ENCODE measurements around the gene OXGR1. TPM values are rescaled to one million over a fixed set of nuclear protein-coding genes. Genes with fewer than 3 reads are reported as not detected.

The OXGR1 gene
- total and polyA plus RNA-seq, 2 of the 4 experiments (the other 2 are of a cell fraction): not detected

GRCh38 chr13:96984051-96984508 lies 10.2 kb downstream of the OXGR1 start:
- ChIA-PET CTCF (interaction anchor here (0.7 to 1.4 kb wide), 4 partner anchors 9 to 439 kb away, joined by 3 read pairs; no protein-coding TSS in a partner anchor), POLR2A (ENCODE audit: unreplicated experiment) (no interaction called here)
- Histone ChIP-seq H3K4me2 (ENCODE audit: low read depth, low read length) (no peak overlapping the region), H3K36me3 (ENCODE audit: control insufficient read depth, insufficient read depth, low read length) (no peaks in the 10 kb centered on the region), H4K20me1 (ENCODE audit: insufficient read depth, low read length) (no peaks in the 10 kb centered on the region), H2BK15ac (ENCODE audit: low read depth, low read length) (no peak overlapping the region), H2BK5ac (ENCODE audit: low read depth, low read length, poor library complexity, severe bottlenecking) (no peak overlapping the region), H3K18ac (ENCODE audit: low read depth, low read length) (no peak overlapping the region), H3K23ac (ENCODE audit: low read depth, low read length) (no peak overlapping the region), H3K14ac (replicated peaks; ENCODE audit: low read depth, low read length) (no peak overlapping the region), H2AK5ac (ENCODE audit: low read depth, low read length) (no peak overlapping the region), H4K5ac (ENCODE audit: low read depth, low read length) (no peak overlapping the region), H3K56ac (ENCODE audit: extremely low read depth, insufficient read depth, low read length) (no peak overlapping the region), H3K79me1 (ENCODE audit: low read depth in 1 of 2, low read length in 2 of 2) (no peaks in the 10 kb centered on the region), H4K91ac (ENCODE audit: insufficient read depth, low read depth, low read length) (no peak overlapping the region), H3K27ac (ENCODE audit: insufficient read depth, low read length) (no peak overlapping the region), H2BK20ac (ENCODE audit: low read depth, low read length) (no peak overlapping the region), H3K4ac (ENCODE audit: low read depth, low read length) (no peak overlapping the region), H3K9me3 (ENCODE audit: control insufficient read depth, insufficient read depth, low read length) (no peaks in the 10 kb centered on the region), H2AK9ac (replicated peaks; ENCODE audit: low read depth, low read length, poor library complexity) (no peak overlapping the region), H3K9me1 (ENCODE audit: insufficient read depth, low read length) (no peaks in the 10 kb centered on the region), H3K27me3 (ENCODE audit: control insufficient read depth, insufficient read depth, low read length) (peaks cover 5% of the 10 kb centered on the region), H2BK120ac (ENCODE audit: low read depth, low read length) (no peak overlapping the region), H3K4me3 (ENCODE audit: insufficient read depth, low read depth, low read length) (no peak overlapping the region), H4K8ac (ENCODE audit: low read depth in 2 of 2, low read length in 2 of 2) (no peak overlapping the region), H2AFZ (replicated peaks; ENCODE audit: low read length, poor library complexity) (no peak overlapping the region), H3K9ac (ENCODE audit: low read depth, low read length) (no peak overlapping the region), H3K4me1 (ENCODE audit: control insufficient read depth, insufficient read depth, low read length) (no peaks in the 10 kb centered on the region)
- BruUV-seq (replicated peaks): no TSS peak
- ATAC-seq (ENCODE audit: low read depth): no peak
- no peak for TF ChIP-seq MAFK (IDR thresholded peaks at IDR 0.05; ENCODE audit: low read depth, low read length)
- TF ChIP-seq CTCF (conservative IDR thresholded peaks at IDR 0.05; ENCODE audit: low read depth, low read length): no peak
- no peak for TF ChIP-seq NFE2L2 (IDR thresholded peaks at IDR 0.05; ENCODE audit: low read depth, low read length)
- TF ChIP-seq POLR2A (IDR thresholded peaks at IDR 0.05; ENCODE audit: low read depth, low read length): no peak
- no peak for TF ChIP-seq BHLHE40 (IDR thresholded peaks at IDR 0.05; ENCODE audit: low read depth, low read length)
- TF ChIP-seq, protein P1, sequence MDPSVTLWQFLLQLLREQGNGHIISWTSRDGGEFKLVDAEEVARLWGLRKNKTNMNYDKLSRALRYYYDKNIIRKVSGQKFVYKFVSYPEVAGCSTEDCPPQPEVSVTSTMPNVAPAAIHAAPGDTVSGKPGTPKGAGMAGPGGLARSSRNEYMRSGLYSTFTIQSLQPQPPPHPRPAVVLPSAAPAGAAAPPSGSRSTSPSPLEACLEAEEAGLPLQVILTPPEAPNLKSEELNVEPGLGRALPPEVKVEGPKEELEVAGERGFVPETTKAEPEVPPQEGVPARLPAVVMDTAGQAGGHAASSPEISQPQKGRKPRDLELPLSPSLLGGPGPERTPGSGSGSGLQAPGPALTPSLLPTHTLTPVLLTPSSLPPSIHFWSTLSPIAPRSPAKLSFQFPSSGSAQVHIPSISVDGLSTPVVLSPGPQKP (IDR thresholded peaks at IDR 0.05; ENCODE audit: borderline replicate concordance, low read depth, low read length): no peak
- no peak for TF ChIP-seq RAD21 (IDR thresholded peaks at IDR 0.05; ENCODE audit: low read length)
- no peak for TF ChIP-seq CEBPB (IDR thresholded peaks at IDR 0.05; ENCODE audit: low read depth, low read length)
- TF ChIP-seq MXI1 (IDR thresholded peaks at IDR 0.05; ENCODE audit: borderline replicate concordance, low read depth, low read length): no peak
- no peak for TF ChIP-seq CHD1 (IDR thresholded peaks at IDR 0.05; ENCODE audit: low read depth, low read length)
- TF ChIP-seq, protein P2, sequence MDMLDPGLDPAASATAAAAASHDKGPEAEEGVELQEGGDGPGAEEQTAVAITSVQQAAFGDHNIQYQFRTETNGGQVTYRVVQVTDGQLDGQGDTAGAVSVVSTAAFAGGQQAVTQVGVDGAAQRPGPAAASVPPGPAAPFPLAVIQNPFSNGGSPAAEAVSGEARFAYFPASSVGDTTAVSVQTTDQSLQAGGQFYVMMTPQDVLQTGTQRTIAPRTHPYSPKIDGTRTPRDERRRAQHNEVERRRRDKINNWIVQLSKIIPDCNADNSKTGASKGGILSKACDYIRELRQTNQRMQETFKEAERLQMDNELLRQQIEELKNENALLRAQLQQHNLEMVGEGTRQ (IDR thresholded peaks at IDR 0.05; ENCODE audit: low read depth, low read length): no peak
- no peak for TF ChIP-seq RCOR1 (IDR thresholded peaks at IDR 0.05; ENCODE audit: insufficient replicate concordance, low read length)
- TF ChIP-seq SMC3 (IDR thresholded peaks at IDR 0.05; ENCODE audit: low read depth, low read length): no peak
- TF ChIP-seq FOS (IDR thresholded peaks at IDR 0.05; ENCODE audit: low read depth, low read length): no peak
- no peak for DNase-seq
- intact Hi-C loops (cut with micrococcal nuclease) (no loop called here), dilution Hi-C loops (cut with HindIII; ENCODE audit: low sequenced_read_pairs, unreplicated experiment) (no loop called here), in situ Hi-C loops (cut with MboI; ENCODE audit: low sequenced_read_pairs) (no loop called here)
- 80% methylated on average over 2 of the region's 6 CpGs; no CpG with 5 or more reads in 1 of the 2 experiments for WGBS, 2 experiments (ENCODE audit: extremely low coverage in 2 of 2, insufficient read length in 1 of 2)
